ENCODE measurements around the gene PSMD5. TPM values are rescaled to one million over a fixed set of nuclear protein-coding genes. Genes with fewer than 3 reads are reported as not detected.

PSMD5 gene
- polyA plus RNA-seq, 1 experiment: 57.6 TPM

DNA sequence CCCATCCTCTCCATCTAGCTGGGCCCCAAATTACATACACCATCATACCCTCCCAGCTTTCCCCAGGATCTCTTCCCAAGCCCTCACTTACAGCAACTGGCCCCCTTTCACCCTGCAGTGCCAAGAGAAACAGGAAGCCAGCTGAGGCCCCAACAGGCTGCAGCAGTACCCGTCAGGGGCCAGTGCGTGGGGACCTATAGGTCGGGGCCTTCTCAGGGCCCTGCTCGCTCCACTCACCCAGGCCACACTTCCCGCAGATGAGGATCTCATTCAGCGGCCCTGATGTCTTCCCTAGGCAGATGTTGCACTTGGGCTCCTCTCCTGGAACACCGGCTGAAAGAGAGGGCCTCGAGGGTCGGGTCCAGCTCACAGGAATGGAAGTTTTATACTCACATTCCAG, 27.5 kb upstream of the PSMD5 start:
- no peak overlapping the region for H3K4me3 ChIP-seq (ENCODE audit: low read depth, low read length)
- no peak for TF ChIP-seq CTCF (IDR thresholded peaks at IDR 0.05; ENCODE audit: low read depth, low read length)
- DNase-seq (ENCODE audit: low read depth, low spot score): no peak
- H3K27me3 ChIP-seq (ENCODE audit: control insufficient read depth, insufficient read depth, low read length): no peaks in the 10 kb centered on the region
- POLR2A ChIA-PET: no interaction called here
- no peak overlapping the region for H3K27ac ChIP-seq (ENCODE audit: low read depth, low read length)
- no peaks in the 10 kb centered on the region; the same call in 1 of the 2 replicates for H3K9me3 ChIP-seq (ENCODE audit: control insufficient read depth, insufficient read depth, low read length)
- CTCF ChIA-PET: interaction anchor here (0.8 to 3.0 kb wide), 4 partner anchors 9 to 252 kb away, joined by 3 to 22 read pairs (median 6); no protein-coding TSS in a partner anchor

DNA sequence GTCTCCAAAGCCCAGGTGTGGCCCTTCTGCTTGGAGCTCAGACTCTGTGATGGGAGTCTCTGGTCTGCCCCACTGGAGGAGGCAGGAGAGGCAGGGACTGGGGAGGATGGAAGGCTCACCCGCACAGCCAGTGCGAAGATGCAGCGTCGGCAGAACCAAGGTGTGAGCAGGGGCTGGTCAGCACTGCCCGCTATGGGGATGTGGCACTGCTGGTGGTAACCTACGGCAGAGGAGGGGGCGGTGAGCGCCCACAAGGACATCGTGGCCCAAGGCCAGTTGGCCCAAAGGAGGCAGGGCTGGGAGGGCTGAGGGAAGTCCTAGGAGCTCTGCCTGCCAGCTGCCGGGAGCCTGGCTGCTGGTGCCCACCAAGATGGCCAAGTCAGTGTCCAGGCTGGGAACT, 27.0 kb upstream of the PSMD5 start:
- DNase-seq (ENCODE audit: low read depth, low spot score): no peak
- H3K9me3 ChIP-seq (ENCODE audit: control insufficient read depth, insufficient read depth, low read length): no peaks in the 10 kb centered on the region; the same call in 1 of the 2 replicates
- H3K27me3 ChIP-seq (ENCODE audit: control insufficient read depth, insufficient read depth, low read length): no peaks in the 10 kb centered on the region
- TF ChIP-seq CTCF (IDR thresholded peaks at IDR 0.05; ENCODE audit: low read depth, low read length): no peak
- no peak overlapping the region for H3K27ac ChIP-seq (ENCODE audit: low read depth, low read length)
- ChIA-PET POLR2A (no interaction called here), CTCF (interaction anchor here (0.6 to 3.0 kb wide), 12 partner anchors 10 to 252 kb away, joined by 3 to 22 read pairs (median 3); no protein-coding TSS in a partner anchor)
- no peak overlapping the region for H3K4me3 ChIP-seq (ENCODE audit: low read depth, low read length)

GRCh38 chr9:120869360-120869687, 26.6 kb upstream of the PSMD5 start:
- no peaks in the 10 kb centered on the region for H3K27me3 ChIP-seq (ENCODE audit: control insufficient read depth, insufficient read depth, low read length)
- no peak for DNase-seq (ENCODE audit: low read depth, low spot score)
- POLR2A ChIA-PET: interaction anchor here (0.9 kb wide), 1 partner anchor 52 kb away, joined by 3 read pairs; no protein-coding TSS in a partner anchor
- peak overlapping the region; percentile 47 for H3K27ac ChIP-seq (ENCODE audit: low read depth, low read length)
- no peaks in the 10 kb centered on the region; the same call in 1 of the 2 replicates for H3K9me3 ChIP-seq (ENCODE audit: control insufficient read depth, insufficient read depth, low read length)
- no peak for TF ChIP-seq CTCF (IDR thresholded peaks at IDR 0.05; ENCODE audit: low read depth, low read length)
- CTCF ChIA-PET: interaction anchor here (0.6 to 3.0 kb wide), 14 partner anchors 10 to 253 kb away, joined by 3 to 22 read pairs (median 3); no protein-coding TSS in a partner anchor
- peak overlapping the region; percentile 65 for H3K4me3 ChIP-seq (ENCODE audit: low read depth, low read length)

DNA sequence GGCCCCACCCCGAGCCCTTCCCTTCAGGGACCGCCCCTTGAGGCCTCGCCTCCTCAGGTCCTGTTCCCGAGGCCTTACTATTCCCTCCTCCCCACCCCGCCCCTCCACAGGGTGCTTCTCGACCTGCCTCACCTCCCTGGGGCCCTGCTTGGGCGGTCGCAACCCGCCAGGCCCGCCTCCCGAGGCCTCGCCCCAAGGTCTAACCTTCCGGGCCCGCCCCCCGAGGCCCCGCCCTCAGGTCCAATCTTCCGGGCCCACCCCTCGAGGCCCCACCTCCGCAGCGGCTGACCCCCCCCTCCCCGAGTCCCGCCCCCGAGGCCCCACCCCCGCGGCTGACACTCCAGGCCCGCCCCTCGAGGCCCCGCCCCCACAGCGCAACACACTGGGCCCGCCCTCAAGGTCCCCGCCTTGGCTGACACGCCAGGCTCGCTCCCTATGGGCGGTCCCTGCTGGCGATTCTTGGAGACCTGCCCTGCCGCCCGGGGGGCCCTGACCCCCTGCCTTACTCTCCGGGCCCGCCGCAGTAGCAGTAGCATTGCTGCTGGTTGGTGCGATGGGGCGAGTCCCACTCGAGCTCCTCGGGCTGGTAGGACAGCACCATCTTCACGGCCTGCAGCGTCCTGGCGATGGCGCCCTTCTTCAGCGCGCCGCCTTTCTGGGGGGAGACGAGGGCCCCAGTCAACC, 26.1 kb upstream of the PSMD5 start:
- ChIA-PET CTCF (interaction anchor here (0.7 to 3.0 kb wide), 13 partner anchors 10 to 252 kb away, joined by 3 to 22 read pairs (median 3); no protein-coding TSS in a partner anchor), POLR2A (interaction anchor here (0.6 to 1.2 kb wide), 5 partner anchors 8 to 76 kb away, joined by 3 to 4 read pairs (median 3); partner anchors contain the start of genes FBXW2, PHF19 and PSMD5)
- peak overlapping the region; percentile 49 for H3K27ac ChIP-seq (ENCODE audit: low read depth, low read length)
- TF ChIP-seq CTCF (IDR thresholded peaks at IDR 0.05; ENCODE audit: low read depth, low read length): peak; percentile 56
- H3K4me3 ChIP-seq (ENCODE audit: low read depth, low read length): peak overlapping the region; percentile 65
- H3K9me3 ChIP-seq (ENCODE audit: control insufficient read depth, insufficient read depth, low read length): no peaks in the 10 kb centered on the region; the same call in 1 of the 2 replicates
- DNase-seq (ENCODE audit: low read depth, low spot score): peak; percentile 76
- no peaks in the 10 kb centered on the region for H3K27me3 ChIP-seq (ENCODE audit: control insufficient read depth, insufficient read depth, low read length)

- peak overlapping the region; percentile 50 for H3K4me3 ChIP-seq (ENCODE audit: low read depth, low read length)
- no peaks in the 10 kb centered on the region for H3K27me3 ChIP-seq (ENCODE audit: control insufficient read depth, insufficient read depth, low read length)
- POLR2A ChIA-PET: interaction anchor here (1.0 to 1.2 kb wide), 3 partner anchors 8 to 75 kb away, joined by 3 to 4 read pairs (median 4); partner anchors contain the start of genes FBXW2, PHF19 and PSMD5
- CTCF ChIA-PET: interaction anchor here (0.6 to 3.0 kb wide), 9 partner anchors 54 to 253 kb away, joined by 3 to 22 read pairs (median 4); no protein-coding TSS in a partner anchor
- TF ChIP-seq CTCF (IDR thresholded peaks at IDR 0.05; ENCODE audit: low read depth, low read length): no peak
- peak overlapping the region; percentile 49 for H3K27ac ChIP-seq (ENCODE audit: low read depth, low read length)
- DNase-seq (ENCODE audit: low read depth, low spot score): no peak
- no peaks in the 10 kb centered on the region; the same call in 1 of the 2 replicates for H3K9me3 ChIP-seq (ENCODE audit: control insufficient read depth, insufficient read depth, low read length)
These were observed 25.6 kb upstream of the PSMD5 start for GRCh38 chr9:120868339-120868675.
